Stimulated activated CD4-positive, alpha-beta T cell treated with anti-CD3 and anti-CD28 coated beads, Interleukin-2, amount 100 ng/mL, for 48 hours (primary cell): ENCODE data around the gene ZNF775.

Experiments
- DNase-seq, 2 donors: peaks; one replicate each; pipeline ENCODE4 v3.0.0-alpha.2; 2020

The ZNF775 gene

GRCh38 chr7:150444674-150445365, 65.7 kb downstream of the ZNF775 start:
- no peak for DNase-seq

- no peak for DNase-seq
These were observed 67.3 kb downstream of the ZNF775 start for GRCh38 chr7:150446288-150446938.
